Subcutaneous adipose tissue (tissue), 4 donors: ENCODE results near the gene LRRC4B. TPM values are rescaled to one million over a fixed set of nuclear protein-coding genes. Genes with fewer than 3 reads are reported as not detected.

Experiments used
- CTCF ChIP-seq: fragments of 450-650 bp; IDR thresholded peaks from one replicate; pipeline ENCODE4 v1.5.1; 2016; ENCODE audit warnings: low read depth, mild to moderate bottlenecking, control low read depth, antibody characterized with exemption, moderate library complexity
- total RNA-seq, 4 donors: library from RNA; depleted of rRNA; stranded (reverse); fragments of >200 nt; gene quantifications; one replicate each; pipeline ENCODE4 v1.1.0, GENCODE V29; 2016

The LRRC4B gene
- total RNA-seq, 4 donors from 2014 or later, result 0.19 to 0.34 (median 0.22) TPM; not detected in 1

- no peak for TF ChIP-seq CTCF
These were observed 30.4 kb downstream of the LRRC4B start for GRCh38 chr19:50537769-50538230.

DNA sequence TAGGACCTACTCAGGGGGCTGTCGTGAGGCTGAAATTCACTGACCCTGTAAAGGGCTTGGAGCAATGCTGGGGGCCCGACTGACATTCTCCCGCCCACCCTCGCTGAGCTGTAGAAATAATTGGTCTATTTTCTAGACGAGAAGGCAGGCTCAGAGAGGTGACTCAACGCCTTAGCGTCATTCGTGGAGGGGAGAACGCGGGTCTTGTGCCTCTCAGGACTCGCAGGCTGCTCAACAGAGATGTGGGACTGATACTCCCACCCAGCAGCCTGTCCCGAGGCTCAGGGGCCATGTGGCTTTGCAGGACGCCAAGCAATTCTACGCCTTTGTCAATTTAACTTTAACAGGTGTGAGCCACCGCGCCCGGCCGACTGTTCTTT lies 30.9 kb downstream of the LRRC4B start:
- no peak for TF ChIP-seq CTCF

DNA sequence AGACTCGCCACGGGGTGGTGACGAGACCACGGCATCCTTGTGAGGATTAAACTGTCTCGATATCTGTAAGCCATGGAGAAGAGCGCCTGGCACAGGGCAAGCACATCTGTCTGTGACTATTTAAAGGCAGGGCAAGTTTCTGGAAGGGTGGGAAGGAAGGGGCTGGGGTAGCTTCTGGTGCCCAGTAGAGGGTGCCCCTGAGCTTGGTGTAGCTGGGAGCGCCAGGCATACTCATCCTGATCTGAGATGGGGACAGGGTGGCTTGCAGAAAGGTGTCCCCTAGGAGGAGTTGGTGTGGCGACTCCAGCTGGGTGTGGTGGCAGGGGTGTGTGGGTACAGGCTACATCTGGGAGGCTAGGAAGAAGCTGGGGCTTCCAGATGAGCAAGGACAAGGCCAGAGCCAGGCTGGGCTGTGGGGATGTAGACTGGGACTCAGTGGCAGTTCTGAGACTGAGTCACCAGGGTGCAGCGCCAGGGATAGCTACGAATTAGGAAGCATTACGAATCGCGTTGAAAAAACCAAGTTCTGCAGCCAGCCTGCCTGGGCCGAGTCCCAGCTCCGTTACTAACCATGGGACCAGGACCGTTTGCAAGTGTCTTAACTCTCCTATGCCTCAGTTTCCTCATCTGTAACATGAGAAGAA lies 31.5 kb downstream of the LRRC4B start:
- no peak for TF ChIP-seq CTCF

DNA sequence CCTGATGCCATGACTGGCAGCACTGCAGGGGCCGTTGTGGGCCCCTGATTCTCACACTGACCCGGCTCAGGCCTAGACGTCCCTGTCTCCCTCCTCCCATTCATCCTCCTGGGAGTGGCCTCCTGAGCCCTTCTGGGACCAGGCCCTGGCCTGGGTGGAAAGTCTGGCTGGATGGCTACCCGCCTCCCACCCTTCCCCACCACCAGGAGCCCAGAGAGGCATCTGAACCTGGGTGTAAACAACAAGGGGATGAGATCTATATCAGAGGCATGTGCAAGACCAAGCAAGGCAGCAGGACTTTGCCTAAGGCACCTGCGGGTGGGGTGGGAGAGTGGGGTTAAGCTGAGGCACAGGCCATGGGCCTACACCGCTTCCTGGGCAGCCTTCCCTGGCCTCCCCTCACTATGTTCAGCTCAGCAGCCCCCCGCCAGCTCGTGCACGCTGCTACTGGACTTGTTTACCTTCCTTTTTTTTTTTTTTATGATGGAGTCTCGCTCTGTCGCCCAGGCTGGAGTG lies 32.5 kb downstream of the LRRC4B start:
- no peak for TF ChIP-seq CTCF

GRCh38 chr19:50534478-50534877 lies 33.8 kb downstream of the LRRC4B start:
- TF ChIP-seq CTCF, result no peak

DNA sequence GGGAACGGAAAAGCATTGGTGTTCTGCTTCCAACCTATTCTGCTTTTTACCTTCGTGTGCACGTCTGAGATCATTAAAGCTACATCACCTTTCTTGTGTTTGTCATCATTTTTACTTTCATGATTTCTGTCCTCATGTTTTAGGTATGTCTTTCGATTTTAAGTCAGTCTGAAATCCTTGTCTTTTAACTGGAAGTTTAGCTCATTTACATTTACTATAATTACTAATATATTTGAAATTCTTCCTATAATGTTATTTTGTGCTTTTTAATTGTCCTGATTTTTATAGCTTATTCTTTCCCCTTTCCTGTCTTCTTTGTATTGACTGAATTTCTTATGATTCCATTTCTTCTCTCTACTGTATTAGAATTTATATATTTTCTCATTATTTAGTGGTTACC lies 35.3 kb downstream of the LRRC4B start:
- TF ChIP-seq CTCF, result no peak

- TF ChIP-seq CTCF, result no peak
These were observed 37.0 kb downstream of the LRRC4B start for GRCh38 chr19:50531171-50531612.
